HTERT RPE-1 (cell line): ENCODE results near the gene INKA1.
"Not testable (repeated sequence)": the region's sequence is repeated elsewhere in the genome, so short reads cannot be mapped to it uniquely, and the experiment has no call there.

Experiments
- in situ Hi-C: fragments of 300-500 bp; cut with MboI; formaldehyde crosslinking; loops from 4 replicates; pipeline ENCODE4 v1.14.3; 2020; ENCODE audit warnings: low sequenced_read_pairs

Gene INKA1

DNA sequence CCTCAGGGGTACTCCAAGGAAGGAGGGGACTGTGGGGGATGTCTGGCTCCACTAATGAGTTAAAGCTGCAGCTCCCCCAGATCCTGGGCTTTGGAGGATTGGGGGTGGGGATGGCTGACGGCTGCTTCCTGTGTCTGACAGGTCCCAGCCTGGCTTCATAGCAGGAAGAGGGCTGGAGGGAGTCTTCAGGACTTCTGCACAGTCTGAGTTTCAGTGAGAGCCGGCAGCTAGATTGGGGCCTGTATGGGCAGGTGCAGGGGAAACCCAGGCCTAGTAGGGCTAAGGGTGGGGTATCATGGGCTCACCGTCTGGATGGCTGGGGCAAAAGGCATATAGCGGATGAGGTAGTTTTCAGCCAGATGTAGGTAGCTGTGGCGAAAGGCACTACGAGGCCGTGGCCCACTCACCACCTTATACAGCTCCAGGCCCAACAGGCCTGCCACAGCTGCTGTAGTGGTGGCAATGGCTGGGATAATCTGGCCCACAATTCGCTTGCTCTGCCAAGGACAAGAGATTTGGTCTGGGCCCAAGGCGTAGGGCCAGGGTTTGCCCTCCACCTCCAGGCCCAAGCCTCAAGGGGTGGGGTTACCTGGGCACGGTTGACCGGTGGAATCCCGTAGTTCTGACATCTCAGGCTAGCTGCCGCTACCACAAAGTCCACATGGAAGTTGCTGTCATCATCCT, 4.5 kb downstream of the INKA1 start:
- in situ Hi-C loops: no loop called here

DNA sequence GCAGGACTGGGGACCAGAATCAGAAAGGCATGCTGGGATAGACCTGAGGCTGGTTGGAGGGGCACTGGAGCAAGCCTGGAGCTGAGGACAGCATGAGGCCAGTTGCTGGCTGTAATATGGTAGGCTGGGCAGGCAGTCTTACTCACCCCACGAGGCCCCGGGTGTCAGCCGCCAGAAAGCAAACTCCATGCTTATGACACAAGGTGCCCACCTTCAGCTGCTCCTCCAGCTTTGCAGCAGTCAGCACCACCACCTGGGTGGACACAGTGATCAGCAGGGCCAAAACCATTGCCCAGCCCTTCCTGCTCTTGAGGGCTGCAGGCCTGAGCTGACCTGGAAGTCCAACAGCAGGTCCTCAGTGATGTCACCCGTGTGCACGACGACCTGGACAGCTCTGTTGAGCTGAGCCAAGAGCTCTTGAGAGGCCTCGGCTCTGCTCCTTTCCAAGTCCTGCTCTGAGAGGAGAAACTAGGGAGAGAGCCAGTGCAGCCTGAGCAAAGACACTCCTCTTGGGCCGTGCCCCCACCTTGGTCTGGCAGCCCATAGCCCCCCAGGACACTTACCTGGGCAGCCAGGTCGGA, 9.9 kb downstream of the INKA1 start:
- in situ Hi-C loops: no loop called here

DNA sequence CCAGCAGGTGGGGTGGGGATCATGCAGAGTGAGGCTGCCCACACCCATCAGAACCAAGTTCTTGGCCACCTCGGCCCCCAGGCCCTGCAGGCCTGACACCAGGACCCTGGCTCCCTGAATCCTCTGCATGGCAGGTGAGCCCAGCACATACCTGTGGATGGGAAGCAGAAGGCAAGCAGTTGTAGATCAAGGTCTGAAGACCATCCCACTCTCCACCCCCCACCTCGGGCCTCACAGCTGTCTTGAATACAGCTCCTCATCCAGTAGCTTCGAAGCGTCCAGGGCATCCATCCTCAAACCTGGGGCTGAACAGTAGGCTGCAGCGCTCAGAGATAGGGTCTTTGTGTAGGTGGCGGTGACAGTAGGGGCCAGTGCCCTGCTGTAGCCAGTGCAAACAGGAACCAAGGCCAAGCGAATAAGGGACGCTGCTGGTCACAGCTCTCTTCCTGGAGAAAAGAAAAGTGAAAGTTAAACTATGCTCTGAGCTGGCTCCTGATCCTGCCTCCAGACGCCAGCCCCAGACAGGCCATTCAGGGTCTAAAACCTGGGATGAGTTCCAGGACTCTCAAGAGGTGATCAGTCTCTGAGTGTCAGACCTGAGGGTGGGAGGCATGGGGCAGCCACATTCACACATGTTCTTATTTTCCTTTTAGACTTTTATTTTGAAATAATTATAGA, 10.6 kb downstream of the INKA1 start, which contains the start of gene UBA7:
Gene UBA7 (minus strand): TSS at position 457 of the 678 bp plus-strand sequence. CDS start 166 bp downstream, at position 291.
- in situ Hi-C loops: no loop called here

DNA sequence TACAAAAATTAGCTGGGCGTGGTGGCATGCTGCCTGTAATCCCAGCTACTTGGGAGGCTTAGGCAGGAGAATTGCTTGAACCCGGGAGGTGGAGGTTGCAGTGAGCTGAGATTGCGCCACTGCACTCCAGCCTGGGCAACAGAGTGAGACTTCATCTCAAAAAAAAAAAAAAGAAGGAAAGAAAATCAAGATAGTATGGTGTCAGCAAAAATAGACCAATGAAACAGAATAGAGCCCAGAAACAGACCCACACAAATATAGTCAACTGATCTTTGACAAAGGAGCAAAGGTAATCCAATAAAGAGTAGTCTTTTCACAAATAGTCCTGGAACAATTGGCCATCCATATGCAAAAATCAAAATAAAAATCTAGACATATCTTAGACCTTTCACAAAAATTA, 20.1 kb downstream of the INKA1 start:
- in situ Hi-C loops: not testable (repeated sequence)

DNA sequence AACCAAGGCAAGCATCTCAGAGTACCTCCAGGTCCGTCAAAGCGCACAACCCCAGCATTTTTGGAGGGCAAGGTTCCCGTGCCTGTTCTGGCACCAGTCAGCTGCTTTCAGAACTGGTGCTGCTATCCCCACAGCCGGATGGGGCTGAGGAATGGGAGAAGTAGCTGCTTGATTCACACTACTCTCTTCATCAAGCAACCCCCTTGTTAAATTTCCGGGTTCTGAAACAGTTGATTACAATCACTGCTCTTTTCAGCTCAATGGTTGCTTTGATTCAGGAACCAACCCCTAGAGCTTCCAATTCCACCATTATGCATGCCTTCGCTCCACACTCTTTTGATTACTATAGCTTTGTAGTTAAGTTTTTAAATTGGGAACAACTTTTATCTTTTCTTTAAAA, 23.0 kb downstream of the INKA1 start:
- in situ Hi-C loops: no loop called here

DNA sequence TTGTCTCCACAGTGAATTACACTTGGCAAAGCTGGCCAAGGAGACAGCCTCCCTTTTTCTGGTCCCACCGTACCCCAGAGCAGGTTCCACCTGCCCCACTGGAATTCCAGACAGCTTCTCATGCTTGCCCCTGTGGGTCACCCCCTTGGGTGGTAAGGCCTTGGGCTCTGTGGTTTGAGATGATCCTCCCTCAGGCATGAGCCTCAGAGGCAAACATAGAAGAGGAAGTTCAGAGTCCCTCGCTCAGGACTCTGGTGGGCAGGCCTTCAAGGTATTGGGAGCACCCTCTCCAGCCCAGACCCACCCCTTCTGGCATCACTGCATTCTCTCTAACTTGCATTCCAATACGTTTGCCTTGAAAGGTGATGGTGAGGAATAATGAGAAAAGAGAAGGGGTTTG, 28.3 kb downstream of the INKA1 start:
- in situ Hi-C loops: no loop called here

DNA sequence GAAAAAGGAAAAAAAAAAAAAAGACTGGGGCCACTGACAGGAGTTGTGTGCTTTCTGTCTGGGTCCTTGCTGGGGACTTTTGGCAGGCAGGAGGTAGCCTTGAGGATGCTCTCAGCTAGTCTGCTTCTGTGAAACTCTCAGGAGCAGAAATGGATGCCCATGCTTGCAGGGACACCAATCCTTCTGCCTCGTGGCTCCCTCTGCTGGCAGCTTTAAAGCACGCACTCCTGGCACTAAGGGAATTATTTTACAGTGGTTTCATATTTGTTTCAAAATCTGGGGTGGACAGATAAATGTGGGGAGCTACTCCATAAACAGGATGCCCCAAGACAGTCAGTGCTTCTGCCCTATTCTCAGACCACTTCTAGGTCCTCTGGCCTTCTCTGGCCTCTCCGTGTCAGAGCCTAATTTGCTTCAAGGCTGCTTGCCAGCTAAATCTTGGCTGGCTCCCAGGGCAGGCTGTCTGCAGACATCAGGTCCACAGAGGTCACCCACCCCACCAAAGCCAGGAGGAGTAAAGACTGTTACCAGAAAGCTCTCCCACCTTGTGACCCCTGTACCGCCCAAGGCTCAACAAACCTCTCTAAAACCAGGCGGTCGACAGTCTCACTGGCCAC, 36.2 kb downstream of the INKA1 start:
- in situ Hi-C loops: no loop called here

DNA sequence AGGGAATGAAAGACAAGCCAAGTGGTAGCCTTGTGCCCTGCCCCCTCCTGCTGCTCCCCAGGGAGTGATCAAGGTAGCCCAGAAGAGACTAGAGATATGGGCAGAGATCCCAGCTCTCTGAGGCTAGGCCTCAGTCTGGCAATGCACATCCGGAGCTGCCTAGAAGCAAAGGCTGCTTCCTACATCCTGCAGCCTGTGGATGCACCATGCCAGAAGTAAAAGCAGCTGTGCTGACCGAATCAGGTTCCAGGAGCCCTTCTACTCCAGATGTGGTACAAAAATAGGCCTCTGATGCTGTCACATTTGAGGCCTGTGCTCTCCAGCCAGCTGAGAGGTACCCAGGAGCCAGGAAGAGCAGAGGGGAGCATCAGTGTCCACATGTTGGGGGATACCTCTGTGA, 37.3 kb downstream of the INKA1 start:
- in situ Hi-C loops: no loop called here

DNA sequence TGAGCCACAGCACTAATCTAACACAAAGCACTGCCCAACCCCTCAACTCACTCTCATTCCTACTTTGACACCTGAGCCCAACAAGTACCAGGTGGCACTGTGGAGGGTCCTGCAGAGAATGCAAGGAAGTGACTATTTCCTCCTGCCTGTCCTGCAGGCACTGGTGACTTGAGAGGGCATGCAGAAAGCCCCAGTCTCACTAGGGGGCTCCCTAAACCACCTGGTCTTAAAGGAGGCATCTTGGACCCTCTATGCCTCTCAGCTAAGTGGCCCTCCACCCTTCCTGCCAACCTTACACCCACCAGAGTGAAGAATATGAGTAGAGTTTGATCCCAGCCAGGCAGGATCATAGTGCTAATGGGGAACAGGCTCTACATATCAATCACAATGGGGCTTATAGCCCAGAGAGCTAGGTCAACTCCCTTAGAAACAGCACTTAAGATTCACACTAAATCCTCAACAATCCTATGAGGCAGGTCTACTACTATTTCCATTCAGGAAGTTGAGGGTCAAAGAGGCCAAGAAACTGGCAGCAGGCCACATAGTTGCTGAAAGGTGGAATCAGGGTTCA, 38.1 kb downstream of the INKA1 start:
- in situ Hi-C loops: no loop called here

DNA sequence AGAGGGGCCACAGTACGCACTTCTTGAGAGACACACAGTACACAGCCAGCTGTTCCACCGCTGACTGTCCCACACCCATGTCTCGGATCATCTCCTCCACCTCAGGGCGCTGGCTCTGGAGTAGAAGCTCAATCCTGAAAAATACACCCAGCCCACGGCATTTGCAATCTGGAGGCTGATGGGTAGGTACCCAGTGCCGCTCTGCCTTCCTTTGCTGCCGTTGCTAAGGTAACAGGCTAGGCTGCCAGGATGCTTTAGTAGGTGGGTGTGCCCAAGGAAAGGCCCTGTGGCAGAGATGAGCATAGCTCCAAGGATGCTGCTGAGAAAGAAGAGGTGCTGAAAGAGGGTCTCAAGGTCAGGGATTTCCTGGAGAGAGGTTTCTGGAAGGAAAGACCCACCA, 38.7 kb downstream of the INKA1 start:
- in situ Hi-C loops: no loop called here

DNA sequence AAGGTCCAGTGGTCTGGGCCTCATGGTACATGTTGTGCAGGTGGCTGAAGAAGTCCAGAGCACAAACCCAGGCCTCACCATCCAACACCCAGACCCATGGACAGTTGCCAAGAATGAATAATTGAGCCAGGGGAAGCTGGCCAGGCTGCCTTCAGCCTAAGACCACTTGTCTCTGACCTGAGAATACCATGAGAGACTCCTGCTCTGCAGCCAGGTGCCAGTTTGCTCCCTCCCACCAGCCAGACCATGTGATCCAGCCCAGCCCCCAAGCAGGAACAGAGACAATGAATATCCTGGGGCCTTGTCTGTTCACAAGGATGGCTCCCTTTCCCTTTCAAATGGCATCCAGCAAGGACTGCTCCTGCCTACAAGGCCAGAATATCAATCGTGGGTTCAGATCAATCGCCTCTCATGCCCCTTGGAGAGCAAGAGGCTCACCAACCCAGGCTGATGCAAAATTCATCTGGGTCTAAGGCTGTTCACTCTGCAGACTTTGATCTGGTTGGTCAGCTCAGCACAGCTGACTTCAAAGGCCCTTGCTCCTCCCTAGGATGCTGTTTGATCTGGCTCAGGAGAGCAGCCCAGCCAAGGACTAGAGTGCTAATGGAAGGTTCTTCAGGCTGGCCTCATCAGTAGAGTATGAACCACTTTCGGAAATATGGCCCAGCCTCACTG, 39.9 kb downstream of the INKA1 start:
- in situ Hi-C loops: no loop called here

DNA sequence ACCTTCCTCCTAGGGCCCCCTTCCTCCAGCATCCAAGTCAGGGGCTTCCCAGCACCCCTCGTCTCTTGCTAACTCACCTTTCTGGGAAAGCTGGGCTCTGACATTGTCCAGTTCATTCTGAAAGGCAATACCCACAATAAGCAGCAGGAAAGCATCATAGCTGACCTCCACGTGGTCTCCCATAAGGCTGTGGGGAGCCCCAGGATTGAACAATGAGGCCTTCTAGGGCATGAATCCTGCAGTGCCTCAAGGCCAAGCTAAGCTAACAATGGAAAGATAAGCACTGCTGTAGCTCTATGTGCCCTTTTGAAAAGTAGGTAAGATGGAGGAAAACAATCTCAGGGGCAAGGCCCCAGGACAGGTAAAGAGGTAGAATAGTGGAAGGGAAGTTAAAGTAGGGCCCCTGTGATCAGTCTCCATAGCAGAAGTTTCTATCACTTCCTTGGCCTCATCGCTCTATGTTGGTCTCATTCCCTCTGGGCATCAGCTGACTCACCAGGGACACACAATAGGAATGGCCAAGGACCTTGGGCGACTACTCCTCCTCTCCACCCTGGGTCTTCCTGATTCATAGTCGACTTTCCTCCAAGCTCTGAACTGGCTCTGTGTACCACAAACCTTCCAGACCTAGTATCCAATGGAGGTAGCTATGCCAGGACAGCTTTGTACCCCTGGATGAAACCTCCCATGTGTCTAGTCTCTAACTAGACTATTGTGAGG, 41.6 kb downstream of the INKA1 start:
- in situ Hi-C loops: no loop called here

DNA sequence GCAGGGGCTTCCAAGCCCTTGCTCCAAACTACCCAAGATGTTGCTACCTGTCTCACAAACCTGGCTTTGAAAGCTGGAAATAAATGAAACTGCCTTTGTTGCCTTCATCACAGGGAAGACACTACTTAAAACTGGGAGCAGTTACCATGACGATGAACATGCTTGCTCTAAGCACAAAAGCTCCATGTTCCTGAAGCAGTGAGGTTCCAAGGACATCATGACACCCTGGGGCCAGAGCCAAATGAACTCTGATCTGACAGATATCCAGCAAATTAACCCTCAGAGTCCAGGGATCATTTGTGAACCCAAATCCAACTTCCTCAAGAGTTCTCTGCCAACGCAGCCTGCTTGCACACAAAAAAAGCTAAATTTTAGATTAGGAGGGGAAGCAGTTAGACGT, 42.6 kb downstream of the INKA1 start:
- in situ Hi-C loops: no loop called here
